BJ (cell line): Measurements from ENCODE around the gene CDC73. TPM values are rescaled to one million over a fixed set of nuclear protein-coding genes. Genes with fewer than 3 reads are reported as not detected.
A peak's percentile ranks its signal among the peaks of the same experiment; 100 is the strongest.

Experiments
- CTCF ChIA-PET: fragments of 350-600 bp; formaldehyde crosslinking; extraction: SDS; loops from one replicate; lab custom pipeline; 2021; ENCODE audit warnings: antibody characterized with exemption, inconsistent platforms; lab: Yijun Ruan, JAX
- POLR2A ChIA-PET: fragments of 300-600 bp; sonication (Branson Sonifier 250); formaldehyde crosslinking; extraction: SDS; loops from one replicate; lab custom pipeline; 2021; ENCODE audit warnings: antibody characterized with exemption; lab: Charles Lee
- DNase-seq: peaks from one replicate; pipeline ENCODE4 v3.0.0-alpha.2; 2011; ENCODE audit warnings: low read depth
- H3K27me3 ChIP-seq: 2 replicates; pipeline ENCODE4 v1.6.0; 2011; ENCODE audit warnings: low read length; ENCODE audit not compliant: control insufficient read depth, insufficient read depth
- H3K36me3 ChIP-seq: 2 replicates; pipeline ENCODE4 v1.5.1; 2011; ENCODE audit warnings: low read length; ENCODE audit not compliant: control insufficient read depth, insufficient read depth
- H3K4me3 ChIP-seq: 2 replicates; pipeline ENCODE4 v1.5.1; 2011; ENCODE audit warnings: low read depth, mild to moderate bottlenecking, control low read depth, low read length
- polyA plus RNA-seq: library from polyadenylated mRNA; depleted of rRNA; stranded (reverse); fragments of >200 nt; gene quantifications from 2 replicates; pipeline ENCODE4 v1.2.3, GENCODE V29; 2011
- TF ChIP-seq, protein P1 (sequence below): IDR thresholded peaks from 2 replicates; pipeline ENCODE4 v1.5.1; 2011; ENCODE audit warnings: low read depth, mild to moderate bottlenecking, control low read depth, inconsistent platforms, low read length, moderate library complexity; ENCODE audit not compliant: insufficient read depth

The CDC73 gene
- polyA plus RNA-seq, 1 experiment, result 16.1 TPM

GRCh38 chr1:193192586-193192985, 70.8 kb downstream of the CDC73 start:
- DNase-seq, result no peak
- no peaks in the 10 kb centered on the region for H3K27me3 ChIP-seq
- H3K36me3 ChIP-seq, result no peaks in the 10 kb centered on the region
- no peak overlapping the region for H3K4me3 ChIP-seq
- TF ChIP-seq, protein P1, sequence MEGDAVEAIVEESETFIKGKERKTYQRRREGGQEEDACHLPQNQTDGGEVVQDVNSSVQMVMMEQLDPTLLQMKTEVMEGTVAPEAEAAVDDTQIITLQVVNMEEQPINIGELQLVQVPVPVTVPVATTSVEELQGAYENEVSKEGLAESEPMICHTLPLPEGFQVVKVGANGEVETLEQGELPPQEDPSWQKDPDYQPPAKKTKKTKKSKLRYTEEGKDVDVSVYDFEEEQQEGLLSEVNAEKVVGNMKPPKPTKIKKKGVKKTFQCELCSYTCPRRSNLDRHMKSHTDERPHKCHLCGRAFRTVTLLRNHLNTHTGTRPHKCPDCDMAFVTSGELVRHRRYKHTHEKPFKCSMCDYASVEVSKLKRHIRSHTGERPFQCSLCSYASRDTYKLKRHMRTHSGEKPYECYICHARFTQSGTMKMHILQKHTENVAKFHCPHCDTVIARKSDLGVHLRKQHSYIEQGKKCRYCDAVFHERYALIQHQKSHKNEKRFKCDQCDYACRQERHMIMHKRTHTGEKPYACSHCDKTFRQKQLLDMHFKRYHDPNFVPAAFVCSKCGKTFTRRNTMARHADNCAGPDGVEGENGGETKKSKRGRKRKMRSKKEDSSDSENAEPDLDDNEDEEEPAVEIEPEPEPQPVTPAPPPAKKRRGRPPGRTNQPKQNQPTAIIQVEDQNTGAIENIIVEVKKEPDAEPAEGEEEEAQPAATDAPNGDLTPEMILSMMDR, result no peak
- ChIA-PET CTCF (no interaction called here), POLR2A (no interaction called here)

GRCh38 chr1:193199940-193200339, 78.1 kb downstream of the CDC73 start:
- Histone ChIP-seq H3K4me3 (no peak overlapping the region), H3K27me3 (no peaks in the 10 kb centered on the region), H3K36me3 (no peaks in the 10 kb centered on the region)
- ChIA-PET CTCF (no interaction called here), POLR2A (interaction anchor here (0.6 kb wide), 1 partner anchor 1011 kb away, joined by 3 read pairs; no protein-coding TSS in a partner anchor)
- no peak for DNase-seq
- TF ChIP-seq, protein P1, result no peak

- ChIA-PET CTCF (interaction anchor here (1.0 kb wide), 1 partner anchor 15 kb away, joined by 3 read pairs; the partner anchor contains the start of gene B3GALT2), POLR2A (interaction anchor here (0.5 kb wide), 1 partner anchor 113 kb away, joined by 18 read pairs; no protein-coding TSS in a partner anchor)
- TF ChIP-seq, protein P1, result no peak
- no peak for DNase-seq
- H3K36me3 ChIP-seq, result no peaks in the 10 kb centered on the region; the same call in 1 of the 2 replicates
- H3K4me3 ChIP-seq, result no peak overlapping the region
- H3K27me3 ChIP-seq, result no peaks in the 10 kb centered on the region
Observed at GRCh38 chr1:193201021-193201420, 79.2 kb downstream of the CDC73 start.

GRCh38 chr1:193210996-193211395, 89.2 kb downstream of the CDC73 start:
- Histone ChIP-seq H3K4me3 (no peak overlapping the region), H3K27me3 (no peaks in the 10 kb centered on the region), H3K36me3 (peaks cover 3% of the 10 kb centered on the region; the same call in 1 of the 2 replicates)
- TF ChIP-seq, protein P1, result no peak
- CTCF ChIA-PET, result no interaction called here
- no peak for DNase-seq
- POLR2A ChIA-PET, result no interaction called here

DNA sequence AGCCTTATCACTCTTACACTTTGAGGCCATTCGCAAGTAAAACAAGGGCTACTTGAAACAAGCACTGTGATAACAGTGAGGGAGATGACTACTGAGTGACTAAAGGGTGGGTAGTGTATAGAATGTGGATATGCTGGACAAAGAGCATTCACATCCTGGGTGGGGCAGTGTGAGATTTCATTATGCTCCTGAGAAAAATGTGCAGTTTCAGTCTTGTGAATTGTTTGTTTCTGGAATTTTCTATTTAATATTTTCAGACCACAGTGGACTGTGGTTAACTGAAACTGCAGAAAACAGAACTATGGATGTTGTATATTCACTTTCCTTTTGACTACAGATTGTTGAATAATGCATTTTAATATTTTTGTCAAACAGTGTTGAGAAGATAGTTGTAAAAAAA, 89.7 kb downstream of the CDC73 start:
- no peak overlapping the region for H3K4me3 ChIP-seq
- peaks cover 3% of the 10 kb centered on the region; the same call in 1 of the 2 replicates for H3K36me3 ChIP-seq
- H3K27me3 ChIP-seq, result no peaks in the 10 kb centered on the region
- ChIA-PET CTCF (no interaction called here), POLR2A (no interaction called here)
- TF ChIP-seq, protein P1, result no peak
- DNase-seq, result peak; percentile 56
